Chondrocyte (in vitro differentiated cells): ENCODE results near the gene ARSJ. TPM values are rescaled to one million over a fixed set of nuclear protein-coding genes. Genes with fewer than 3 reads are reported as not detected.
"Not testable (repeated sequence)": the region's sequence is repeated elsewhere in the genome, so short reads cannot be mapped to it uniquely, and the experiment has no call there.

Experiments
- DNase-seq: peaks from one replicate; pipeline ENCODE4 v3.0.0; 2021; ENCODE audit warnings: mixed read lengths, low spot score
- H3K27ac Mint-ChIP-seq: one replicate; pipeline ENCODE4 v1.8.0; 2021; ENCODE audit warnings: mild to moderate bottlenecking, moderate library complexity, mixed read lengths; ENCODE audit not compliant: unreplicated experiment
- H3K27me3 Mint-ChIP-seq: 2 replicates; pipeline ENCODE4 v1.8.0; 2021; ENCODE audit warnings: low read depth, mixed read lengths
- H3K36me3 Mint-ChIP-seq: 2 replicates; pipeline ENCODE4 v1.8.0; 2021; ENCODE audit warnings: low read depth, mixed read lengths
- H3K4me1 Mint-ChIP-seq: 2 replicates; pipeline ENCODE4 v1.8.0; 2021; ENCODE audit warnings: low read depth, mild to moderate bottlenecking, mixed read lengths
- H3K4me3 Mint-ChIP-seq: one replicate; pipeline ENCODE4 v1.8.0; 2021; ENCODE audit warnings: mild to moderate bottlenecking, moderate library complexity, mixed read lengths; ENCODE audit not compliant: unreplicated experiment
- H3K9me3 Mint-ChIP-seq: 2 replicates; pipeline ENCODE4 v1.8.0; 2021; ENCODE audit warnings: low read depth, mixed read lengths
- CTCF ChIP-seq: fragments of 200-600 bp; sonication (generic); IDR thresholded peaks from 2 replicates; pipeline ENCODE4 v1.5.0; 2021; ENCODE audit warnings: antibody characterized with exemption, mild to moderate bottlenecking, moderate library complexity
- total RNA-seq: library from RNA; stranded (reverse); gene quantifications from 3 replicates; pipeline ENCODE4 v1.2.1, GENCODE V29; 2021

The ARSJ gene
- total RNA-seq, 1 donor from 2014 or later, result 80.9 TPM

GRCh38 chr4:113943085-113943484, 36.4 kb downstream of the ARSJ start:
- peaks cover 56% of the 10 kb centered on the region for H3K4me1 Mint-ChIP-seq
- no peaks in the 10 kb centered on the region for H3K27me3 Mint-ChIP-seq
- peaks cover 10% of the 10 kb centered on the region for H3K36me3 Mint-ChIP-seq
- H3K4me3 Mint-ChIP-seq, result no peak overlapping the region
- H3K27ac Mint-ChIP-seq, result peak overlapping the region; percentile 63
- DNase-seq, result no peak
- TF ChIP-seq CTCF, result no peak
- no peaks in the 10 kb centered on the region for H3K9me3 Mint-ChIP-seq

DNA sequence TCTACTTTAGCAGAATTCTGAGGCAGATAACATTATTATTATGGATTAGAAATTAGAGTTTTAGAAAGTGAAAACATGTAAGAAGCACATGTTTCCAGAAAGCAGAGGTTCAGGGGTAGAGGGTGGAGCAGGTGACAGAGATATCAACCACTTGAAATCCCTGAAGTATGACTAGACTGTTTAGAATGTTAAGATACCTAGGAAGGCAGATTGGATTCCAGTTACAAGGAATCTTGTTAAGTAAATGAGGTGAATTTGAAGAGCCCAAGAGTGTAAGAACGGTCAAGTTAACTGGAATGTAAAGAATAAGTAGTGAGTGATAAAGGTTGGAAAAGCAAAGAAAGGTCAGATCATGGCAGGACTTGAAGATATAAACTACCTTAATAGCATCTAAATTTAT, 37.6 kb downstream of the ARSJ start:
- no peak for DNase-seq
- H3K4me3 Mint-ChIP-seq, result no peak overlapping the region
- H3K27ac Mint-ChIP-seq, result peak overlapping the region; percentile 81
- no peaks in the 10 kb centered on the region for H3K9me3 Mint-ChIP-seq
- TF ChIP-seq CTCF, result no peak
- peaks cover 19% of the 10 kb centered on the region for H3K36me3 Mint-ChIP-seq
- H3K27me3 Mint-ChIP-seq, result no peaks in the 10 kb centered on the region
- peaks cover 64% of the 10 kb centered on the region for H3K4me1 Mint-ChIP-seq

DNA sequence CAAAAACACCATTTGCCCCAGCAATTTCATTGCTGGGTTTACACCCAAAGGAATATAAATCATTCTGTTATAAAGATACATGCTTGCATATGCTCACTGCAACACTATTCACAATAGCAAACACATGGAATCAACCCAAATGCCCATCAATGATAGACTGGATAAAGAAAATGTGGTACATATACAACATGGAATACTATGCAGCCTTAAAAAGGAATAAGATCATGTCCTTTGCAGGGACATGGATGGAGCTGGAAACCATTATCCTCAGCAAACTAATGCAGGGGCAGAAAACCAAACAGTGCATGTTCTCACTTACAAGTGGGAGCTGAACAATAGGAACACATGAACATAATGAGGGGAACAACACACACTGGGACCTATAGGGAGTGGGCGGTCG, 39.3 kb downstream of the ARSJ start:
- not testable (repeated sequence) for H3K27ac Mint-ChIP-seq, DNase-seq, H3K27me3 Mint-ChIP-seq, H3K4me3 Mint-ChIP-seq, H3K9me3 Mint-ChIP-seq
- Mint-ChIP-seq H3K36me3 (peaks cover 19% of the 10 kb centered on the region), H3K4me1 (peaks cover 58% of the 10 kb centered on the region)

DNA sequence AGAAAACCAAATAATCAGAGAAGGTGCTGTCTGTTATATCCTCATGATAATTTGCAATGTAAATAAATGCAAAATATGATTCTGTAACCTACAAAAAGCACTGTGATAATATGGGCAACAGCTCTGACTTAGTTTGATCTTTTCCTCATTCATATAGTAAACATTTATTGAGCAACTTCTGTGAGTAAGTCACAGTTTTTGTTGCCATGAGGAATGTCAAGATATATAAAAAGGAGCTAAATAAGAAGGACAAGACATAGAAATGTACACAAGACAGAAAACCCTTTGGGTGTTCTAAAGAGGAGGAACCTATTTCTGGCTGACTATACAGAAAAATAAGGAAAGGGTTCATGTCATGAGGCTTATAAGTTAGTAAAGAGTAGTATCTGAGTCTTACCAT, 44.3 kb downstream of the ARSJ start:
- peaks cover 52% of the 10 kb centered on the region for H3K4me1 Mint-ChIP-seq
- no peaks in the 10 kb centered on the region for H3K27me3 Mint-ChIP-seq
- H3K27ac Mint-ChIP-seq, result no peak overlapping the region
- no peak for TF ChIP-seq CTCF
- peaks cover 18% of the 10 kb centered on the region for H3K36me3 Mint-ChIP-seq
- H3K4me3 Mint-ChIP-seq, result no peak overlapping the region
- DNase-seq, result no peak
- H3K9me3 Mint-ChIP-seq, result peaks cover 7% of the 10 kb centered on the region

DNA sequence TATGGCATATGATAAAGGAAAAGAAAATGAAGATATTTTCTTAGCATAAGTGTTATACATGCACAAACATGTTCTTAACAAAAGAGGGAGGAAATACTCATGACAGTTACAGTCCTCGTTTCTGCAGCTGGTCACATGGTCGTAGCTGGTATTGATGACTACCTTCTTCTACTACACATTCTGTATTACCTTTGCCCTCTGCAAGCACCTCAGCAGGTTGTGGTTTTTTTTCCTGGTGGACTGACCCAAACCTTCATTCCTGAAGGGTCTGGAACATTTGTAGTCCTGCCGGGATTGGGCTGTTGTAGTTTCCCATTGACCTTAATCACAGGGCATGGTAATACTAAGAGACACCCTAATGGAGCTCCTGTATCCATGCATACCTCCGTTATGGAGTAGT, 54.7 kb downstream of the ARSJ start:
- not testable (repeated sequence) for H3K4me3 Mint-ChIP-seq, H3K9me3 Mint-ChIP-seq, H3K36me3 Mint-ChIP-seq, H3K27ac Mint-ChIP-seq, H3K27me3 Mint-ChIP-seq, DNase-seq
- peaks cover 41% of the 10 kb centered on the region for H3K4me1 Mint-ChIP-seq

DNA sequence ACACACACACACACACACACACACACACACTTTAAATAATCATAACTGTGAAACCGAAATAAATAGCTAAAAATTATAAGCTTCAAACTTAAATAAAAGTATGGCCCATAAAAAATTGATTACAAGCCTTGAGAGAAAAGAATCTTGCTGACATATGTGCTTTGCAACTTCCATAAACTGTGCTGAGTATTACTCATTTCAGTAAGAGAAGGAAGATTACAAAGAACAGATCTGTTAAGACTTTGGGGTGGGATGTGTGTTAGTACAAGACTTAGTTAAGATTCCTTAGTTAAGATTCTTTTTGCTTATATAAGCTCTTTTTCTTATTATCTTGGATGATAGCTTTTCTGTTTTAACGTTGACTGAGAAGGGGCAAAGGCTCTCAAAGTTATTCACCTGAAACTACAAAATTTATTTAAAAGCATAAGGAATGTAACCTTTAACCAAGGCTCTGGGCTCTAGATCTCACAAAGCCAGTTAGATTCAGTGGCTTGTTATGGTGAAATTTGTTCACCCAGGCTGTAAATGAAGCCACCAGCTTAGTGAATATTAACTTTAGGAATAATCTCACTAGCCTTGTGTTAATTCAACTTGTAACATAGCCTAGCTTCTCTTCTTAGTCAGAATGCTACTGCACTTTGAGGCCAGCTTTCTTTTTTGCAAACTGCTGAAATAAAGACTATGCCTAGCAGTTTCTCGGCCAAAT, 58.2 kb downstream of the ARSJ start:
- Mint-ChIP-seq H3K9me3 (no peaks in the 10 kb centered on the region), H3K4me1 (peaks cover 60% of the 10 kb centered on the region), H3K36me3 (peaks cover 4% of the 10 kb centered on the region), H3K27ac (peak overlapping the region; percentile 68), H3K4me3 (no peak overlapping the region), H3K27me3 (no peaks in the 10 kb centered on the region)
- no peak for TF ChIP-seq CTCF
- DNase-seq, result no peak
